Measurements from ENCODE around the gene MIS18A.

- TF ChIP-seq EZH2 (IDR thresholded peaks at IDR 0.05; ENCODE audit: insufficient read depth, poor library complexity, severe bottlenecking) (no peak), EZH2phosphoT487 (IDR thresholded peaks at IDR 0.05; ENCODE audit: insufficient read depth, low read depth) (no peak)
Measured at GRCh38 chr21:32276671-32277070, 2.2 kb downstream of the MIS18A start.

All from GM23248 (cell line).